IMR-90 (cell line): ENCODE measurements around the gene SP140. TPM values are rescaled to one million over a fixed set of nuclear protein-coding genes. Genes with fewer than 3 reads are reported as not detected.

ENCODE experiments used
- ATAC-seq: fragments of 200-7000 bp; cut with Tn5 transposase; 2 replicates; pipeline ENCODE4 v1.9.1; 2020; ENCODE audit warnings: low read depth, mild to moderate bottlenecking, moderate library complexity
- BruUV-seq: library from RNA; stranded (reverse); fragments of 400-500 nt; replicated peaks from 2 replicates; lab custom pipeline; 2021; lab: Mats Ljungman, UMichigan
- CTCF ChIA-PET: fragments of 300-600 bp; formaldehyde crosslinking; extraction: SDS; loops from one replicate; lab custom pipeline; 2021; ENCODE audit warnings: antibody characterized with exemption; lab: Yijun Ruan, JAX
- POLR2A ChIA-PET: fragments of 300-600 bp; sonication (Branson Sonifier 250); formaldehyde crosslinking; loops from one replicate; lab custom pipeline; 2022; ENCODE audit warnings: antibody characterized with exemption; ENCODE audit not compliant: unreplicated experiment; lab: Charles Lee
- DNase-seq: peaks from one replicate; pipeline ENCODE4 v3.0.0; 2013
- H2AFZ ChIP-seq: replicated peaks from 2 replicates; pipeline ENCODE3; 2013; ENCODE audit warnings: low read length, mild to moderate bottlenecking; ENCODE audit not compliant: poor library complexity
- H2AK5ac ChIP-seq: 2 replicates; pipeline ENCODE4 v1.6.1; 2013; ENCODE audit warnings: low read depth, low read length, inconsistent platforms
- H2AK9ac ChIP-seq: replicated peaks from 2 replicates; pipeline ENCODE3; 2013; ENCODE audit warnings: mild to moderate bottlenecking, low read depth, low read length, moderate library complexity; ENCODE audit not compliant: poor library complexity
- H2BK120ac ChIP-seq: 2 replicates; pipeline ENCODE4 v1.6.1; 2013; ENCODE audit warnings: low read depth, low read length, inconsistent platforms
- H2BK15ac ChIP-seq: 3 replicates; pipeline ENCODE4 v1.6.1; 2013; ENCODE audit warnings: low read depth, low read length, inconsistent platforms
- H2BK20ac ChIP-seq: 2 replicates; pipeline ENCODE4 v1.6.1; 2013; ENCODE audit warnings: low read depth, mild to moderate bottlenecking, inconsistent platforms, low read length, moderate library complexity
- H2BK5ac ChIP-seq: 2 replicates; pipeline ENCODE4 v1.6.1; 2013; ENCODE audit warnings: mild to moderate bottlenecking, low read depth, low read length, inconsistent platforms; ENCODE audit not compliant: poor library complexity, severe bottlenecking
- H3K14ac ChIP-seq: replicated peaks from 2 replicates; pipeline ENCODE4 v1.6.1; 2013; ENCODE audit warnings: low read depth, low read length, inconsistent platforms
- H3K18ac ChIP-seq: 2 replicates; pipeline ENCODE4 v1.6.1; 2013; ENCODE audit warnings: low read depth, low read length, control low read depth
- H3K23ac ChIP-seq: 2 replicates; pipeline ENCODE4 v1.6.1; 2013; ENCODE audit warnings: low read depth, low read length, inconsistent platforms
- H3K27ac ChIP-seq: 2 replicates; pipeline ENCODE4 v1.5.1; 2013; ENCODE audit warnings: mild to moderate bottlenecking, control low read depth, low read length; ENCODE audit not compliant: insufficient read depth
- H3K27me3 ChIP-seq: 2 replicates; pipeline ENCODE4 v1.6.1; 2013; ENCODE audit warnings: low read length; ENCODE audit not compliant: control insufficient read depth, insufficient read depth
- H3K36me3 ChIP-seq: 2 replicates; pipeline ENCODE4 v1.6.1; 2013; ENCODE audit warnings: low read length, mixed read lengths; ENCODE audit not compliant: control insufficient read depth, insufficient read depth
- H3K4ac ChIP-seq: 2 replicates; pipeline ENCODE4 v1.6.1; 2013; ENCODE audit warnings: low read depth, low read length, inconsistent platforms
- H3K4me1 ChIP-seq: 2 replicates; pipeline ENCODE4 v1.6.1; 2013; ENCODE audit warnings: low read length, mixed read lengths; ENCODE audit not compliant: control insufficient read depth, insufficient read depth
- H3K4me2 ChIP-seq: 2 replicates; pipeline ENCODE4 v1.6.1; 2013; ENCODE audit warnings: low read depth, mild to moderate bottlenecking, control low read depth, low read length, moderate library complexity
- H3K4me3 ChIP-seq: 2 replicates; pipeline ENCODE4 v1.5.1; 2013; ENCODE audit warnings: low read depth, mild to moderate bottlenecking, control low read depth, low read length, moderate library complexity; ENCODE audit not compliant: insufficient read depth
- H3K56ac ChIP-seq: 2 replicates; pipeline ENCODE4 v1.6.1; 2013; ENCODE audit warnings: low read length, inconsistent platforms; ENCODE audit not compliant: insufficient read depth; ENCODE audit errors: extremely low read depth
- H3K79me1 ChIP-seq, 2 experiments: 2 replicates each; pipeline ENCODE4 v1.6.1; 2013; ENCODE audit warnings: low read length in 2 of 2, inconsistent platforms in 1 of 2, low read depth in 1 of 2
- H3K9ac ChIP-seq: 2 replicates; pipeline ENCODE4 v1.6.1; 2013; ENCODE audit warnings: low read depth, low read length, control low read depth
- H3K9me1 ChIP-seq: 2 replicates; pipeline ENCODE4 v1.6.1; 2013; ENCODE audit warnings: low read length, inconsistent platforms; ENCODE audit not compliant: insufficient read depth
- H3K9me3 ChIP-seq: 2 replicates; pipeline ENCODE4 v1.6.1; 2013; ENCODE audit warnings: low read length; ENCODE audit not compliant: control insufficient read depth, insufficient read depth
- H4K20me1 ChIP-seq: 2 replicates; pipeline ENCODE4 v1.6.1; 2013; ENCODE audit warnings: low read length, inconsistent platforms; ENCODE audit not compliant: insufficient read depth
- H4K5ac ChIP-seq: 2 replicates; pipeline ENCODE4 v1.6.1; 2013; ENCODE audit warnings: mild to moderate bottlenecking, low read depth, low read length, control low read depth
- H4K8ac ChIP-seq, 2 experiments: 2 replicates each; pipeline ENCODE4 v1.6.1; 2013; ENCODE audit warnings: low read depth in 2 of 2, low read length in 2 of 2, control low read depth in 1 of 2, inconsistent platforms in 1 of 2
- H4K91ac ChIP-seq: 2 replicates; pipeline ENCODE4 v1.6.1; 2013; ENCODE audit warnings: low read depth, low read length, inconsistent platforms; ENCODE audit not compliant: insufficient read depth
- BHLHE40 ChIP-seq: fragments of 150-350 bp; IDR thresholded peaks from 2 replicates; pipeline ENCODE4 v1.6.1; 2016; ENCODE audit warnings: mild to moderate bottlenecking, low read depth, low read length
- CEBPB ChIP-seq: IDR thresholded peaks from 2 replicates; pipeline ENCODE4 v1.6.1; 2012; ENCODE audit warnings: low read depth, low read length, improper control_type of control experiment
- FOS ChIP-seq: fragments of 150-350 bp; IDR thresholded peaks from 2 replicates; pipeline ENCODE4 v1.6.1; 2016; ENCODE audit warnings: low read depth, low read length
- MAFK ChIP-seq: IDR thresholded peaks from 2 replicates; pipeline ENCODE4 v1.6.1; 2012; ENCODE audit warnings: low read depth, low read length, improper control_type of control experiment
- MXI1 ChIP-seq: IDR thresholded peaks from 2 replicates; pipeline ENCODE4 v1.6.1; 2012; ENCODE audit warnings: low read depth, mild to moderate bottlenecking, low read length, moderate library complexity, borderline replicate concordance
- POLR2A ChIP-seq: IDR thresholded peaks from 2 replicates; pipeline ENCODE4 v1.6.1; 2012; ENCODE audit warnings: mild to moderate bottlenecking, low read depth, low read length
- RAD21 ChIP-seq: IDR thresholded peaks from 2 replicates; pipeline ENCODE4 v1.6.1; 2012; ENCODE audit warnings: low read length, improper control_type of control experiment
- RCOR1 ChIP-seq: IDR thresholded peaks from 2 replicates; pipeline ENCODE4 v1.6.1; 2012; ENCODE audit warnings: mild to moderate bottlenecking, low read length, improper control_type of control experiment; ENCODE audit not compliant: insufficient replicate concordance
- WGBS, 2 experiments: methylation state at CpG; one replicate each; pipeline versions ENCODE4 v1.1.5 to v1.1.7; 2013; ENCODE audit warnings: missing lambda C conversion rate in 2 of 2; ENCODE audit not compliant: insufficient read length in 1 of 2; ENCODE audit errors: extremely low coverage in 2 of 2; 5-methylcytosine and 5-hydroxymethylcytosine counted together
- dilution Hi-C: fragments of 300-500 bp; cut with HindIII; formaldehyde crosslinking; loops from one replicate; pipeline ENCODE4 v1.14.3; 2018; ENCODE audit warnings: low sequenced_read_pairs; ENCODE audit not compliant: unreplicated experiment
- in situ Hi-C: fragments of 300-500 bp; cut with MboI; formaldehyde crosslinking; loops from 3 replicates; pipeline ENCODE4 v1.14.3; 2019; ENCODE audit warnings: low sequenced_read_pairs, inconsistent platforms, mixed read lengths
- intact Hi-C: fragments of 100-400 bp; cut with micrococcal nuclease; formaldehyde crosslinking; loops from 2 replicates; pipeline ENCODE4 v1.10.0; 2022
- polyA plus RNA-seq, 3 experiments: library from polyadenylated mRNA; depleted of rRNA; stranded (reverse); fragments of >200 nt; gene quantifications; 2 replicates each; pipeline ENCODE4 v1.2.3, GENCODE V29; 2012; ENCODE audit warnings: low replicate concordance in 1 of 3
- total RNA-seq: library from RNA; depleted of rRNA; stranded (reverse); fragments of >200 nt; gene quantifications from 2 replicates; pipeline ENCODE4 v1.2.3, GENCODE V29; 2012
- TF ChIP-seq, protein P1 (sequence below): conservative IDR thresholded peaks from 2 replicates; pipeline ENCODE4 v1.5.1; 2012; ENCODE audit warnings: mild to moderate bottlenecking, low read depth, low read length, improper control_type of control experiment

The SP140 gene
- total and polyA plus RNA-seq, 2 of the 4 experiments (the other 2 are of a cell fraction): 1.4 TPM

DNA sequence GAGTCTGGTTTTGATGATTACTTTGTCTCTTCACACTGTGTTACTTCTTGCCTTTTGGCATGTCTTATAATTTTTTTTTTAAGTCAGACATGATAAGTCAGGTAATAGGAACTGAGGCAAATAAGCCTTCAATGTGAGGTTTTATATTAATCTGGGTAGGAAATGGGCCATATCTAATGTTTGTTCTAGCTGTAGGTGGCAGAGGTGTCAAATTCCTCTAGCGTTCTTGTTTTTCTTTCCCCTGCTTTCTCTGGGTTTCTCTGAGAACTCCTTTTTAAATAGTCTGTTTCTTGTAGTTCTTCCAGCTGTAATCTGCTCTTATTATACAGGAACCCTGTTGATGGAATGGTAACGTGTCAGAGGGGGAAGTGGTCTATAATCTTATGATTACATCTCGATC is 5.7 kb downstream of the SP140 start:
- Histone ChIP-seq H3K36me3 (no peaks in the 10 kb centered on the region), H2AFZ (no peak overlapping the region), H3K79me1 (no peaks in the 10 kb centered on the region), H2BK15ac (no peak overlapping the region), H2AK9ac (no peak overlapping the region), H3K18ac (no peak overlapping the region), H3K9ac (no peak overlapping the region), H3K14ac (no peak overlapping the region), H3K56ac (no peak overlapping the region), H3K9me3 (peaks cover 3% of the 10 kb centered on the region), H3K9me1 (no peaks in the 10 kb centered on the region), H4K91ac (no peak overlapping the region), H4K5ac (no peak overlapping the region), H3K23ac (no peak overlapping the region), H3K27ac (no peak overlapping the region), H3K27me3 (no peaks in the 10 kb centered on the region), H4K20me1 (no peaks in the 10 kb centered on the region), H2BK120ac (no peak overlapping the region), H3K4me3 (no peak overlapping the region), H2BK20ac (no peak overlapping the region), H3K4me2 (no peak overlapping the region), H2AK5ac (no peak overlapping the region), H2BK5ac (no peak overlapping the region), H3K4ac (no peak overlapping the region), H4K8ac (no peak overlapping the region), H3K4me1 (no peaks in the 10 kb centered on the region; the same call in 1 of the 2 replicates)
- ChIA-PET POLR2A (no interaction called here), CTCF (no interaction called here)
- ATAC-seq: no peak
- intact Hi-C loops (loop anchor here (10.0 kb wide), 1 partner anchor 224 kb away; no protein-coding TSS in a partner anchor), dilution Hi-C loops (no loop called here), in situ Hi-C loops (no loop called here)
- no peak for DNase-seq
- no TSS peak for BruUV-seq
- no peak for TF ChIP-seq POLR2A
- TF ChIP-seq, protein P1, sequence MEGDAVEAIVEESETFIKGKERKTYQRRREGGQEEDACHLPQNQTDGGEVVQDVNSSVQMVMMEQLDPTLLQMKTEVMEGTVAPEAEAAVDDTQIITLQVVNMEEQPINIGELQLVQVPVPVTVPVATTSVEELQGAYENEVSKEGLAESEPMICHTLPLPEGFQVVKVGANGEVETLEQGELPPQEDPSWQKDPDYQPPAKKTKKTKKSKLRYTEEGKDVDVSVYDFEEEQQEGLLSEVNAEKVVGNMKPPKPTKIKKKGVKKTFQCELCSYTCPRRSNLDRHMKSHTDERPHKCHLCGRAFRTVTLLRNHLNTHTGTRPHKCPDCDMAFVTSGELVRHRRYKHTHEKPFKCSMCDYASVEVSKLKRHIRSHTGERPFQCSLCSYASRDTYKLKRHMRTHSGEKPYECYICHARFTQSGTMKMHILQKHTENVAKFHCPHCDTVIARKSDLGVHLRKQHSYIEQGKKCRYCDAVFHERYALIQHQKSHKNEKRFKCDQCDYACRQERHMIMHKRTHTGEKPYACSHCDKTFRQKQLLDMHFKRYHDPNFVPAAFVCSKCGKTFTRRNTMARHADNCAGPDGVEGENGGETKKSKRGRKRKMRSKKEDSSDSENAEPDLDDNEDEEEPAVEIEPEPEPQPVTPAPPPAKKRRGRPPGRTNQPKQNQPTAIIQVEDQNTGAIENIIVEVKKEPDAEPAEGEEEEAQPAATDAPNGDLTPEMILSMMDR: no peak
- no peak for TF ChIP-seq FOS
- TF ChIP-seq MXI1: no peak
- no peak for TF ChIP-seq RAD21
- TF ChIP-seq RCOR1: no peak
- TF ChIP-seq MAFK: no peak
- TF ChIP-seq BHLHE40: no peak
- no peak for TF ChIP-seq CEBPB
- WGBS, 2 experiments: no CpG with 5 or more reads among the region's 3 CpGs
